WI38 (cell line): ENCODE results near the gene APLN.

Source experiments
- H3K4me3 ChIP-seq: 2 replicates; pipeline ENCODE4 v1.5.1; 2011; ENCODE audit warnings: low read depth, mild to moderate bottlenecking, control low read depth, low read length
- TF ChIP-seq, protein P1 (sequence below): IDR thresholded peaks from 2 replicates; pipeline ENCODE4 v1.5.1; 2012; ENCODE audit warnings: low read depth, mild to moderate bottlenecking, control low read depth, low read length

Gene APLN

GRCh38 chrX:129654652-129655546 is at the start of gene APLN:
Gene APLN, minus strand, starts transcription at chrX:129654956. Its CDS starts 326 bp downstream, at chrX:129654630.
- TF ChIP-seq, protein P1, sequence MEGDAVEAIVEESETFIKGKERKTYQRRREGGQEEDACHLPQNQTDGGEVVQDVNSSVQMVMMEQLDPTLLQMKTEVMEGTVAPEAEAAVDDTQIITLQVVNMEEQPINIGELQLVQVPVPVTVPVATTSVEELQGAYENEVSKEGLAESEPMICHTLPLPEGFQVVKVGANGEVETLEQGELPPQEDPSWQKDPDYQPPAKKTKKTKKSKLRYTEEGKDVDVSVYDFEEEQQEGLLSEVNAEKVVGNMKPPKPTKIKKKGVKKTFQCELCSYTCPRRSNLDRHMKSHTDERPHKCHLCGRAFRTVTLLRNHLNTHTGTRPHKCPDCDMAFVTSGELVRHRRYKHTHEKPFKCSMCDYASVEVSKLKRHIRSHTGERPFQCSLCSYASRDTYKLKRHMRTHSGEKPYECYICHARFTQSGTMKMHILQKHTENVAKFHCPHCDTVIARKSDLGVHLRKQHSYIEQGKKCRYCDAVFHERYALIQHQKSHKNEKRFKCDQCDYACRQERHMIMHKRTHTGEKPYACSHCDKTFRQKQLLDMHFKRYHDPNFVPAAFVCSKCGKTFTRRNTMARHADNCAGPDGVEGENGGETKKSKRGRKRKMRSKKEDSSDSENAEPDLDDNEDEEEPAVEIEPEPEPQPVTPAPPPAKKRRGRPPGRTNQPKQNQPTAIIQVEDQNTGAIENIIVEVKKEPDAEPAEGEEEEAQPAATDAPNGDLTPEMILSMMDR: no peak
- peak within 1 kb of the TSS; percentile 58 for H3K4me3 ChIP-seq

DNA sequence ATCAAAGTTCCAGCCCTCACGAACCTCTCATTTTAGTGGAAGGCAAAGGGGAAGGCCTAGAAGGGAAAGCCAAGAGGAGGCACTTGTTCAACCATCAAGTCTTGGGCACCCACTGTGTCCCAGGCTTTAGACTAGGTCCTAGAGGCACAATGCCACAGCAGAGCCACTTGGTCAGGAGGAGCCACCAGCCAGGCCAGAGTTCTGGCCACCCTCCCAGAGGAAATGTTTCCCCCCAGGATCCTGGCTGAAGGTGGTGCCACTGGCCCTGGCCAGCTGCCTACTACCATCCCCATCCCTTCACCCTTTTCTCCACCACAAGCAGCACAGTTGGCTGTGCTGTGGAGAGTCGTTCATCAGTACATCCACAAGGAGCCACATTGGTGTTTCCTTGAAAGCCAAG is 49.7 kb upstream of the APLN start:
- TF ChIP-seq, protein P1: no peak
- H3K4me3 ChIP-seq: no peak overlapping the region

- TF ChIP-seq, protein P1: no peak
- H3K4me3 ChIP-seq: no peak overlapping the region
Observed at GRCh38 chrX:129701624-129702069, 46.9 kb upstream of the APLN start.

GRCh38 chrX:129700536-129700935 is 45.8 kb upstream of the APLN start:
- TF ChIP-seq, protein P1: no peak
- no peak overlapping the region for H3K4me3 ChIP-seq

DNA sequence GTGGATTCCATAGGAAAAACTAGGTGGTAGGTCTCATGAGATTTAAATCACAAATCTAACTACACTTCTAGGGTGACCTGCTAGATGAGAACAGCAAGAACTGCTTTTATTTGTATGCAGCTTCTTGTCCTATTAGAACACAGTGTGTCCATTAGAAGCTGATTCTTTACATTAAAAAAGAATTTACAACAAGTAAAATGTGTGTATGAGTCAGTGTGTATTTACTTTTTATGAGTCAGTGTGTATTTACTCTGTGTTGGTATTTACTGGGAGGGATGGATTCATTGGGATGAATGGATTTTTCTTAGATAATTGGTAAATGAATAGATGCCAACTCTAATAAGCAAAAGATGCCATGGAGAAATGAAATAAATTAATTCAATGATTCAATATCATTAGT is 43.4 kb upstream of the APLN start:
- H3K4me3 ChIP-seq: no peak overlapping the region
- TF ChIP-seq, protein P1: no peak

GRCh38 chrX:129697204-129697829 is 42.6 kb upstream of the APLN start:
- no peak overlapping the region for H3K4me3 ChIP-seq
- TF ChIP-seq, protein P1: no peak
